GM12865 (cell line): Measurements from ENCODE around the gene ATOH7.
"Not testable (repeated sequence)": the region's sequence is repeated elsewhere in the genome, so short reads cannot be mapped to it uniquely, and the experiment has no call there.

Experiments used
- DNase-seq: peaks from one replicate; pipeline ENCODE4 v3.0.0; 2010; ENCODE audit warnings: low read depth
- H3K4me3 ChIP-seq: 2 replicates; pipeline ENCODE4 v1.5.1; 2011; ENCODE audit warnings: mild to moderate bottlenecking, low read depth, low read length, control low read depth
- CTCF ChIP-seq: IDR thresholded peaks from 2 replicates; pipeline ENCODE4 v1.5.1; 2011; ENCODE audit warnings: low read length, control low read depth, low read depth, inconsistent platforms; ENCODE audit not compliant: insufficient read depth; ENCODE audit errors: missing control alignments

ATOH7 gene

GRCh38 chr10:68202960-68203353 lies 29.0 kb downstream of the ATOH7 start:
- H3K4me3 ChIP-seq: no peak overlapping the region
- DNase-seq: no peak
- TF ChIP-seq CTCF: no peak

- no peak overlapping the region for H3K4me3 ChIP-seq
- no peak for TF ChIP-seq CTCF
- DNase-seq: no peak
Measured at GRCh38 chr10:68196701-68197100, 35.2 kb downstream of the ATOH7 start.

- not testable (repeated sequence) for DNase-seq, H3K4me3 ChIP-seq
Measured at GRCh38 chr10:68195776-68196175, 36.1 kb downstream of the ATOH7 start.

- no peak overlapping the region for H3K4me3 ChIP-seq
- DNase-seq: no peak
- no peak for TF ChIP-seq CTCF
Measured at GRCh38 chr10:68194290-68194689, 37.6 kb downstream of the ATOH7 start.

- H3K4me3 ChIP-seq: no peak overlapping the region
- no peak for TF ChIP-seq CTCF
- no peak for DNase-seq
Measured at GRCh38 chr10:68192113-68192512, 39.8 kb downstream of the ATOH7 start.

- no peak overlapping the region for H3K4me3 ChIP-seq
- DNase-seq: no peak
- TF ChIP-seq CTCF: no peak
Measured at GRCh38 chr10:68188835-68189234, 43.1 kb downstream of the ATOH7 start.

- no peak overlapping the region for H3K4me3 ChIP-seq
- no peak for TF ChIP-seq CTCF
- DNase-seq: no peak
Measured at GRCh38 chr10:68185085-68185484, 46.8 kb downstream of the ATOH7 start.

GRCh38 chr10:68184546-68184945 lies 47.4 kb downstream of the ATOH7 start:
- no peak for TF ChIP-seq CTCF
- H3K4me3 ChIP-seq: no peak overlapping the region
- no peak for DNase-seq
